Stimulated activated CD8-positive, alpha-beta memory T cell treated with anti-CD3 and anti-CD28 coated beads, Interleukin-2, amount 100 ng/mL, for 1 hour (primary cell): Measurements from ENCODE around the gene DNAJC7.
"Not testable (repeated sequence)": the region's sequence is repeated elsewhere in the genome, so short reads cannot be mapped to it uniquely, and the experiment has no call there.

Experiments
- DNase-seq, 2 donors: peaks; one replicate each; pipeline ENCODE4 v3.0.0-alpha.2; 2020; ENCODE audit warnings: low read depth in 2 of 2

The DNAJC7 gene

DNA sequence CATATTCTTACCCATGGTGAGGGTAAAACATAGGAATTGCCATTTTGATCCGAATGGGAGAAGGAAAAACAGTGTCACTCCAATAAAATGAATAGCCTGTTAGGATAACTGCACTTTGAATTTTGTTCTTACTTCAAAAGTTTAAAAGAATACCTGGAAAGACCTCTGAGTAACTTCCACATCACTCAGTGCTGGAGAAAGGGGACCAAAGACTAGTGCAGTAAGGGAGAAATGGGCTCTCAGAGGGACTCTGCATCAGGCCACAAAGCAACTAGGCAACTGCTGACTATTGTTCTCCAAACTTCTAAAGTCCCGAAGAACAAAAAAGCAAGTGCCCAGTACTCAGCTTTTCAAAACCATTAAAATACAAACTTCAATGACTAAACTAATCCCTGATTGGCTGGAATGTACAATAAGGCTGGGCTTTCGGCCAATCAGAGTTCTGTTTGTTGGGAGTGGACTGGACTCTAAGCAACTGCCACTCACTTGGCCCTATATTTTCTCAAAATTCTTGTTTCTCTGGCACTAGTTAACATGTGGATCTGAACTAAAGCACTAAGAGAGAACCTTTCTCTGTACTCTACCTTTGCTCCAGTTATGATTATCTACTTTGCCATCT is 6.2 kb downstream of the DNAJC7 start:
- DNase-seq = no peak

DNA sequence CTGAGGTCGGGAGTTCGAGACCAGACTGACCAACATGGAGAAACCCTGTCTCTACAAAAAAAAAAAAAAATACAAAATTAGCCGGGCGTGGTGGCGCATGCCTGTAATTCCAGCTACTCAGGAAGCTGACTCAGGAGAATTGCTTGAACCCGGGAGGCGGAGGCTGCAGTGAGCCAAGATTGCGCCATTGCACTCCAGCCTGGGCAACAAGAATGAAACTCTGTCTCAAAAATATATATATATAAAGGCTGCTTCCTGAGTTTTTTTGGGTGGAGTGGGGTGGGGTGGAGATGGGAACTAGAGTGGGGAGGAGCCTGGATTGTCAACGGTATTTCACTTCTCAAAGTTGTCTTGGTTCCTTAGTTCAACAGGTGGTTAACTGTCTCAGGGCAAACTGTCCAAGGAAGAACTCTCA is 7.0 kb downstream of the DNAJC7 start:
- not testable (repeated sequence) for DNase-seq

DNA sequence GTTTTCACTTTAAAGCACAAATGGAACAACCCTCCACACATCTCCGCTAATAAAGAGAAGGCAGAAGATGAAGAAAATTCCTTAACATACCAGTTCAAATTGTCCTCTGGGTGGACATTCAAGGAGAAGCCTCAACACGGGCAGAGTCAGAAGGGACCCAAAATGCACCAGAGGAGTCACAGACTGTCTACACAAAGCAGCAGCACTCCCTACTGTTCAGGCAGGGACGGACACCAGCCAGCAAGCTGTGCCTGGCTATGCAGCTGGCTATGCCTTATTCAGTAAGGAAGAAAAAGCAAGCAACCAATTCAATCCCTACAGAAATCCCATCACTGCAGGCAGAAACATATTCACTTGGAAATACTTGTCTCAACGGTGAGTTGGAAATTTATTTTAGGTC is 8.1 kb downstream of the DNAJC7 start:
- no peak for DNase-seq

DNA sequence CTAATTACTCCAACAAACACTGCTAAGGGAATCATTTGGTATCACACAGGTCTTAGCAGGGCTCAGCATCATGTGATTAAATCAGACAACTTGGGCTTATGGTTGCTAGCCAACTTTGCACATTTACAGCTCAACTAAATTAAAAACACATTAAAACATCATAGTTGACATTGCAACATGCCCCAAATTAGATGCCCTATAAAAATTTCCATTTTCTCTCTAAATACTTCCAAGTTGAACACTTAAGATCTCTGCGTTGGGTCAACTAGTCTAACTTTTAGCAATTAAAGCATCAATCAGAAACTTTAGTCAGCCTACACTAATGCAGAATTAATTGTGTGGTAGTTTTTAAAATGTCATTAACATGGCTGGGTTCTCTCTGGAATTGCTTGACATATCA is 12.1 kb downstream of the DNAJC7 start:
- DNase-seq = no peak

DNA sequence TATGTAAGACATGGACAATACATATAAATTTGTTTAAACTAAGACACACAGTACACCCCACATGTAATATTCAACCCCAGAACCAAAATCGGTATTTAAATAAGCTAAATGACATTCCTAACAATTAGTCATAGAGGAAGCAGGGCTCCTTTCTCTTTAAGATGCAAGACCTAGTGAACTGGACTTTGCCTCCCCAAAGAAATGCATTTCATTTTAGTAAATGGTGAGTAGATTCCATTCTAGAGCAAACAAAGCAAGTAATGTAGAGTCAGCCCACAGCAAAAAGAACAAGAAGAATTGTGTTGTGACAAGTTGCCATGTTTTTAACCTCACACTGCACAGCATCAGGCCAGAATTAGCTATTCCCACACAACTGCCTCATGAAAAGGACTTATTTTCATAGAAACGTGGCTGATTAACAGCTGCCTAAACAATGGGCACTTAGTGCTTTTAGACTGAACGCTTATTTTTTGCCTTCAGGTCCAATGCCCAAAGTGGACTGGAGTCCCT is 14.4 kb downstream of the DNAJC7 start:
- no peak for DNase-seq

DNA sequence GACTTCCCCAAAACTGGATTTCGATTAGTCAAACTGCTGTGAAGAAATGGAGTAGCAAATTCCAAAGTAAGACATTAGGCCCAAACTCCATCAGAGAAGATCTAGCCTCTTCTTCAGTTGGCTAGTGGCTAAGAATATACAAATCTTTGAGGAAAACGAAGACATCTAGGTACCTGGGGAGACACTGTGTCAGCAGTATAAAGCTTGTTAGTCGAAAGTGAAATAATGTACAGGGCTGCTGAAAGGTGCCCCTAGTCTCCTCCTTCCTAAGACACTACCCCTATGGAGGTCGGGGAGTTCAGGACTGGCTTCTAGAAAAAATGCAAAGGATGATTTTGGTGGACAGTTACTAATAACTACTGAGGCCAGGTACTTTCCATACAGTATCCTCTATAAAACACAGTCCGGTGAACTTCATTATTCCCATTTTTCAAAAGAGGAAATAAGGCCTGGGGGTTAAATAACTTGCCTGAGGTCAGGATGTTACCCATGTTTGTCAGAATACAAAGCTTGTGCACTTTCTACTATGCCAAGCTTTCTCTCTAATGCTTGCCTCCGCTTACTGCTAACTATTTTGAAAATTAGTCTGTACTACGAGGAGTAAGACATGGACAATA is 15.0 kb downstream of the DNAJC7 start:
- no peak for DNase-seq

DNA sequence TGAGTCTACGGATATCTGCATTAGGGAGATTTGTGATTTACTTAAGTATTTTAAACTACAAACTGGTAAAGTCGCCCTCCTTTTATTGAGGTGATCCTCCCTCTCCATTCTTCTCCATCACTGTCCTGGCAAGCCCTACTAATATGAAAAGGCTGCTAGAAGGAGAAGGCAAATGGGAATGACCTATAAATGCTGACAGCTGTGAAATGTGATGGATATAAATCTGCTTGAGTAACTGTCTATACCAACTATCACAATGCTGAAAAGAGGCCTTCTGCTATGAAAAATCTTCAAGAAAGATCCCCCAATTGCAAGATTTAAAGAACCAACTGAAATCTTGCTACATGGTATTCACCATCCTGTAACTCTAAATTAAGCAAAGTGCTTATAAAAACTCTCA is 15.5 kb downstream of the DNAJC7 start:
- DNase-seq = no peak

DNA sequence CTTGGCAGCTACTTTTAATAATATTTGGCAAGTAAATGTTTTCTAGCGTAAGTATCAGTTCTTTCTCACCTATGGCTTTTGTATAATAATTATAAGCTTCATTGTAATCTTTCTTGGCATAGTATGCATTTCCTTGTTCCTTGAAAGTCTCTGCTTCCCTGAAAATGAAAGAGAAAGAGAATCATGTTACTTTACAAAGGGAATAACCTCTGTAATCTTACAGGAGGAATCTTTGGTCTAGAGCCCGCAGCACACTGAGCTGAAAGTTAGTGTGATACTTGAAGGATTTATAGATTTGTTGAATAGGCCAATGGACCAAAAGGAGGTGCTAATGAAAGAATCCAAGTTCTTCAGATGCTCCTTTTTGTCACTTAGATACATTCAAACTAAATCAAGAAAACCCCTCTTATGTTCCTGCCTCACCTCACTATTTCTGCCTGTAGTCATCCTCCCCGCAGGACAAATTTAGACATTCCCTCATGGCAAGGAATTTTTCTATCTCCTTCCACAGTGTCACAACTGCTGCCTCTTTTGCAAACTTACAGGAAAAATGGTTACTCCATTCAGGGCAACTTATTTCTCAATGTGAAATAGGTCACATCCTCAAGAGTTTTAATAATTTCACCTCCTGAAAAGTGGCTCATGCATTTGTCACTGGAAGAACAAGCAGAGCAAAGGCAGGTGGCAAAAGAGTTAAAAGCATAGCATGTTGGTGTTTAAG is 16.7 kb downstream of the DNAJC7 start:
- no peak for DNase-seq

DNA sequence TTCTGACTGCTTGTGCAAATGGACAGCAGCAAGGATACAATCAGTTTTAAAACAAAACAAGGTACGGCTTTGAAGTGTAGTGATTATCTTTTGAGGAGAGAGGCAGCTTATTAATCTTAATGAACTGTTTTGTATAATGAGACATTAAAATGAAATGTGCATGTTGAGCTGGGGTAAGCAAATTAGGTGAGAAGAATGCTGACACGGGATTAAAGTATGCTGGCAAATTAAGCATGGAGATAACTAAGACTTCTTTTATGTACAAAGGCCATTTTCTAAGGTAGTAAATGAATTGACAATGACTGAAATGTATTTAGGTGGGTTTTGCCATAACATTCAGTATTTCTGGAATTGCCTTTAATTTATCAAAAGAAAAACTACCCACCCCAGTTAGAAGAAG is 18.7 kb downstream of the DNAJC7 start:
- no peak for DNase-seq

DNA sequence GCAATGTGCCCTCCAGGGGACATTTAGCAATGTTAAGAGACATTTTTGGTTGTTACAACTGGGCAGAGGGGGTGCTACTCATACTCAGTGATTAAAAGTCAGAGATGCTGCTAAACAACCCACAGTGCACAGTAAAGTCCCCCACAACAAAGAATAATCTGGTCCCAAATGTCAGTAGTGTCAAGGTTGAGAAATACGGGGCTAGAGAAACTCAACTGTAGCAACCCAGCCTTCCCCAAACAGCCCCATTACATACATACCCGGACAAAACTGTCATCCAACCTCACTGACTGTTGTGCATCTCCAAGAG is 20.4 kb downstream of the DNAJC7 start:
- no peak for DNase-seq

DNA sequence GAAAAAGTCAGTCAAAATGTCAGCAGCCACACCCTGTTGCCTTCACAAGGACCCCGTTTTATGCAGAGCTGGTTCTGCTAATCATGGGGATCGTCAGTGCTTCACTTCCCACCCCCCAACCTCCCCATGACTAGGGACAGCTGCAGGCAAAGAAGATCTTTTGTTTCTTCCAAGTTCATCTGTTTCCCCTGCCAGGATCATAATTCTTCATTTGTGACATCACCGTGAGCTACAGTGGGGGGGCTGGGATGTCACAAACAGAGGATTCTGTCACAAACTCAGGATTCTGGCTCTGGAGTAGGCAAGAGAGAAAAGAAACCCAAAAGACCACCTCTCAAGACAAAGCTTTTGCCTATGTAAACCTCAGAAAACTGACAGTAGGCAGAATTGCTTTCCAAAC is 24.7 kb downstream of the DNAJC7 start:
- DNase-seq = no peak

DNA sequence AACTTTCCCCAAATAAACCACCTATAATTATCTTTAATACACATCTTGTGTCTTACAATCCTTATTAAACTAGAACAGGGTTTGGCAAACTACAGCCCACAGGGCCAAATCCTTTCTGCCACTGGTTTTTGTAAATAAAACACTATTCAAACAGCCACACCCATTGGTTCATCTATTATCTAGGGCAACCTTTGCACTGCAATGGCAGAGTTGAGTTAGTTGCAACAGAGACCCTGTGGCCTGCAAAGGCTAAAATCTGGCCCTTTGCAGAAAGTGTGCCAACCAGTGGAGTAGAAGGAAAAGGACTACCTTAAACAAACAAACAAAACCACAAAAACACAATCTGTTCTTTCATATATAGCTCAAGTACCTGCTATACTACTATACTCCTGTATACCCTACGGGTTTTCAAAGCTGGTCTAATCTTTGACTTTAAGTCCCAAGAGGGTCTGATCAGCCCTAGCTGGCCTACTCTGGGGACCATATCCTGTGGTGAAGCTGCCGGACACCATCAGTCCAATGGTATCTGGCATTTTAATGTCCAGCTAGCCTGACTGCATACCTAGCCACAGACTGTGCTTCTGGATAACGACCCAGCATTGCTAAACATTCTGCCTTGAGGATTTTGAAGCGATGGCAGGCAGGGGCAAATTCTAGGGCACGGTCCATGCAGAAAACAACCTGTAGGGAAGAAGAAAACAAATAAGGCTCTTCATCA is 27.4 kb downstream of the DNAJC7 start:
- DNase-seq = no peak

DNA sequence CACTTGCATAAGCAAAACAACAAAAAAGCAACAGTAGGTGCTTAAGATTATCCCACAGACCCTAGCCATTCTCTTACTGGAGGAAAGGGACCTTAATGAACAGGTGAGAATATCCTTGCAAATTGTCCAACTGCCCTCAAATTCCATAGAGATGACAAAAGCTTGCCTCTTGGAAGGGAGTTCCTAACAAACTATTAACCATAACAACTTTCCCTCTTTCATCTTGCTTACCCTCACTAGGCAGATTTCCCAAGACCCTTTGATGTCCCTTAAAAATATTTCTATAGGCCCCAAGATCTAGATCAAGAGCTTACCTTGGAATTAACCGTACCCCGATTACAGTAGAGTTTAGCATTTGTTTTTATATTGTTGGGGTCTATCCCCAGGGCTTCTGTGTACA is 28.8 kb downstream of the DNAJC7 start:
- no peak for DNase-seq

DNA sequence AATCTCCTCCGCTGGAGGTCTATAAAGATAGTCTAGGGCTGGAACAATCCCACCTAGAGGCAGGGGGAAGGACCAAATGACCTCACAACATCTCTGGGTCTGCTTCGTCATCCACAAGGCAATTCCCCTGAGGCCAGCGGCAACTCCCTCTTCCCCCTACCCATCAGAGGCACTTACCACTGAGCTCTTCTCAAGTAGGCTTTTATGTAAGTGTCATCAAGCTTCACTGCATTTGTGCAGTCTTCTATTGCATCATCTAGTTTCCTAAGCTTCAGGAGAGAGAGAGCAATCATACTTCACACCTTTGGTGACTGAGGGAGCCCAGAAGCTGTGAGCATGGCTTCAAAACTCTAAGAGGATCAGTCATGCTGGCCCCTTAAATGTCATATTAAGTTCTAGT is 29.6 kb downstream of the DNAJC7 start:
- DNase-seq = no peak

DNA sequence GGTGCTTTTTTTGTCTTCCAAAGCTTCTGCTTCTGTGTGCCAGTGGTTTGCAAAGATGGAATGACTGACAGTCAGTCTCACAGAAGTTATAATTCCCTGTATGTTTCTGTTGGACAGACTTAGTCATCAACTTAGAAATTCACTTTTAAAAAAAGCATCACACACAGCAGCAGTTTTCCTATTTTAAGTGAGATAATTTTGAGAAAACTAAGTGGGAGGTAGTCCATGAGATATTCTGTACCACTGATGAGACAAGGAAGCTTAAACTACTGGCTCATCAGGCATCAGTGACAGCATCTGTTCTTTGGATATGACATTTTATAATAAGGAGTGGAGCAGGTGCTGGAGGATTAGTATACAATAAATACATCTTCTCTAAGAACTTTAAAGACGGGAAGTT is 30.6 kb downstream of the DNAJC7 start:
- DNase-seq = no peak

DNA sequence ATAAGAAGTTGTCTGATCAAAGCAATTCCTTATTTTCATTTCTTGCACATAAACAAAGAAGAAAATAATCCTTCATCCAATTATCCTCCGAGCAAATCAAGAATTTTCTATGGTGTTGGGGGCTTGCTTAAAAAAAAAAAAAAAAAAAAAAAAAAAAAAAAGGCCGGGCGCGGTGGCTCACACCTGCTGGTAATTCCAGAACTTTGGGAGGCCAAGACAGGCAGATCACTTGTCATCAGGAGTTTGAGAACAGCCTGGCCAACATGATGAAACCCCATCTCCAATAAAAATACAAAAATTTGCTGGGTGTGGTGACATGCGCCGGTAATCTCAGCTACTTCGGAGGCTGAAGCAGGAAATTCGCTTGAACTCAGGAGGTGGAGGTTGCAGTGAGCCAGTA is 31.3 kb downstream of the DNAJC7 start:
- DNase-seq = no peak

DNA sequence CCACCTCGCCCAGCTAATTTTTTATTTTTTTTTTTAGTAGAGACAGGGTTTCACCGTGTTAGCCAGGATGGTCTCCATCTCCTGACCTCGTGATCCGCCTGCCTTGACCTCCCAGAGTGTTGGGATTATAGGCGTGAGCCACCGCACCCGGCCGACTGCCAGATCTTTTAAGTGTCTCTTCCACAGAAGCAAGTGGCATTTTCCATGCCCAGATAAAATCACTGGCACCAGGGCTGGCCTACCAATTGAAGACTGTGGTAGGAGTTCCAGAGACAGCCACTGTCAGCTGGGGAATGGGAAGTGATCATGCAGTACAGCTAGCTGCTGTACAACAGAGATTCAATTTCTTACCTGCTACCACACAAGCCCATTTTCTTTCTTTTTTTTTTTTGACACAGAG is 32.8 kb downstream of the DNAJC7 start:
- no peak for DNase-seq

DNA sequence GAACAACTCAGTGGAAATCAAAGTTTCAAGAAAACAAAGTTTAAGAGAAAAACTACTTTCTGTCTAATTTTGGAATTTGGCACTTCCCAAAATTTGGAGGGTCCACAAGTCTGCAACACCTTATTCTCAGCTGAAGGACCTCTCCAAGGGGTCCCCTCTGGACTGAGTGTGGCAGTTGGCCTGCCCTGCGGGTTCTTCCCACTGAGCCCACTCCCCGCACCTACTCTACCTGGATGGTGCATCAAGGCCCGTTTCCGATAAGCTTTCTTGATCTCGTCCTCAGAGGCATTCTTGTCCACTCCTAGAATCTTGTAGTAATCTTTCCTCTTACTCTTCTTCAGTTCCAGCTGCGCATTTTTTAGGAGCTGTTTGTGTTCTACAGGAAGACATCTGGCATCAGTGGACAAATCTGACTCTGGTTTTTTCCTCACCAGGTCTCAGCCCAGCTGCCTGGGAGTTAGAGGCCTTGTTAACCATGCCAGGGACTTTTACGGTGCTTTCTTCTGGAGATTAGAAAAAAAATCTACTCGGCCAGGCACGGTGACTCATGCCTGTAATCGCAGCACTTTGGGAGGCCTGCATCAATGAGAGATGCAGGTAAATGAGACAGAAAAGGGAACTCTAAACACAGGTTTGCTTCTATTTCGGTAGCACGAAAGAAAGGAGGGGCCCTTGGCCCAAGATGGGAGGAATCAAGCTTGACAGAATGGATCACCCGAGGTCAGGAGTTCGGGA is 35.0 kb downstream of the DNAJC7 start:
- no peak for DNase-seq

DNA sequence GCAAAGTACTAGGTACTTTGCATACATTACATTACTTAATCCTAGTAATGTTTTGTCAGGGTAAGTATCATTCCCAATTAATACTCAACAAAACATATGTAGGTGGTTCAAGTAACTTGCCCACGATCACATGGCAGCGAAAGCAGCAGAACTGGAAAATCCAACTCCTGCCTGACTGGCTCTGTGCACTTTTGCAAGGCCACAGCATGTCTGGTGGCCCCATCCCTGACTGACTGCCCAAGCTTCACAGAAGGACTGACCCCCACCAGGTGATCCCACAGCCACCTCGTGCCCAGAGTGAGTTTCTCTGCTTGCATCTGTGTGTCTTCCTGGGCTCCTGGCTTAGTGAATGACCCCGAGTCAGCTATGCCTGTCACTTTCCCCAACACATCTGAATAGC is 39.2 kb downstream of the DNAJC7 start:
- no peak for DNase-seq

DNA sequence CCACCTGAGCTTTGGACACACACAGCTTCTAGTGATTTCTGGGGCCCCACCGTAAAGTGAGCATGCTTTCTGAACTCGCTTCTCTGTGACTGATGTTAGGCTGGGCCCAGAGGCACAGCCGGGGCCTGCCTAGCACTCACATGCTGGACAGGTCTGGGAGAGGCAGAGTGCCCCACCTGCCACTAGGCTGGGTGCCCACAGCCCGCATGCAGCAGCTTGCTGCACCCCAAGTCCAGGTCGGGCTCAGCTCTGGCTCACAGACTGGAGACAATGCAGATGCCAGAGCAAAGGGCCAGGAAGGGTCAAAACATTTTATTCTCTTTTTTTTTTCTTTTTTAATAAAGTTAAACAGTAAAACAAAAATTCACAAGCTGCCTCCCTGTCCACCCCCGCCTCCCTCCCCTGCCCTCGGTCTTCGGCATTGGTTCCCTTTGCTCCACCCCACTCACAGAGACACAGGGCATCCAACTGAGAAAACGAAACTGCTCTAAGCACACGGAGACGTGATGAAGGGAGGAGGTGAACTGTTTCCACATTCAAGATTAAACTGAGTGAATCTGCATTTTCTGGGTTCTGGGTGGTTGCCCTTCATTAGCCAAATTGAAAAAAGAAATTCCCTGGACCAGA is 41.0 kb downstream of the DNAJC7 start:
- no peak for DNase-seq
